C4-2B (cell line): ENCODE results near the gene SH2D7.
"Not testable (repeated sequence)": the region's sequence is repeated elsewhere in the genome, so short reads cannot be mapped to it uniquely, and the experiment has no call there.

Source experiments
- H3K27ac ChIP-seq: fragments of 450-650 bp; 2 replicates; pipeline ENCODE4 v1.5.1; 2017
- ZFX ChIP-seq: fragments of 450-650 bp; IDR thresholded peaks from 2 replicates; pipeline ENCODE4 v1.6.1; 2017
- TF ChIP-seq, protein P1 (sequence below): fragments of 450-650 bp; conservative IDR thresholded peaks from 2 replicates; pipeline ENCODE4 v1.5.1; 2017; ENCODE audit warnings: mild to moderate bottlenecking

SH2D7 gene

DNA sequence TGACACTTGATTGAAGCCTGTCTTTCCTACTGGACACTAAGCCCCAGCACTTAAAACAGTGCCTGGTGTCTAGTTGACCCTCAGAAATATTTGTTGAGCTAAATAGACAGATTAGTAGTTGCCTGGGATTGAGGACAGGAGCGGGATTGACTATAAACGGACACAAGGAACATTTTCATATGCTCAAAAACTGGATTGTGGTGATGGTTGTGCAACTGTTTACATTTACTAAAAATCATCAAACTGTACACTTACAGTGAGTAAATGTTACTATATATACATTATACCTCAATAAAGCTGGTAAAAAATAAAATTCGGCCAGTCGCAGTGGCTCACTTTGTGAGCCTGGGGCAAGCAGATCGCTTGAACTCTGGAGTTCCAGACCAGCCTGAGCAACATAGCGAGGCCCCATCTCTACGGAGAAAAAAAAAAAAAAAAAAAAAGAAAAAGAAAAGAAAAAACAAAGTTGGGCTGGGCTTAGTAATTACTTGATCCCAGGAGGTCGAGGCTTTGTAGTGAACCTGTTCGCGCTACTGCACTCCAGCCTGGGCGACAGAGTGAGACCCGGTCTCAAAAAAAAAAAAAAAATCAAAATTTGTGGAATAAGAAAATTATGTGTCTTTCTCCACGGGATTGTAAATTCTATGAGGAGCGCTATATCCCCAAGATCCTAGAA is 56.2 kb downstream of the SH2D7 start:
- H3K27ac ChIP-seq: peak overlapping the region; percentile 87
- TF ChIP-seq, protein P1, sequence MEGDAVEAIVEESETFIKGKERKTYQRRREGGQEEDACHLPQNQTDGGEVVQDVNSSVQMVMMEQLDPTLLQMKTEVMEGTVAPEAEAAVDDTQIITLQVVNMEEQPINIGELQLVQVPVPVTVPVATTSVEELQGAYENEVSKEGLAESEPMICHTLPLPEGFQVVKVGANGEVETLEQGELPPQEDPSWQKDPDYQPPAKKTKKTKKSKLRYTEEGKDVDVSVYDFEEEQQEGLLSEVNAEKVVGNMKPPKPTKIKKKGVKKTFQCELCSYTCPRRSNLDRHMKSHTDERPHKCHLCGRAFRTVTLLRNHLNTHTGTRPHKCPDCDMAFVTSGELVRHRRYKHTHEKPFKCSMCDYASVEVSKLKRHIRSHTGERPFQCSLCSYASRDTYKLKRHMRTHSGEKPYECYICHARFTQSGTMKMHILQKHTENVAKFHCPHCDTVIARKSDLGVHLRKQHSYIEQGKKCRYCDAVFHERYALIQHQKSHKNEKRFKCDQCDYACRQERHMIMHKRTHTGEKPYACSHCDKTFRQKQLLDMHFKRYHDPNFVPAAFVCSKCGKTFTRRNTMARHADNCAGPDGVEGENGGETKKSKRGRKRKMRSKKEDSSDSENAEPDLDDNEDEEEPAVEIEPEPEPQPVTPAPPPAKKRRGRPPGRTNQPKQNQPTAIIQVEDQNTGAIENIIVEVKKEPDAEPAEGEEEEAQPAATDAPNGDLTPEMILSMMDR: no peak
- TF ChIP-seq ZFX: no peak

DNA sequence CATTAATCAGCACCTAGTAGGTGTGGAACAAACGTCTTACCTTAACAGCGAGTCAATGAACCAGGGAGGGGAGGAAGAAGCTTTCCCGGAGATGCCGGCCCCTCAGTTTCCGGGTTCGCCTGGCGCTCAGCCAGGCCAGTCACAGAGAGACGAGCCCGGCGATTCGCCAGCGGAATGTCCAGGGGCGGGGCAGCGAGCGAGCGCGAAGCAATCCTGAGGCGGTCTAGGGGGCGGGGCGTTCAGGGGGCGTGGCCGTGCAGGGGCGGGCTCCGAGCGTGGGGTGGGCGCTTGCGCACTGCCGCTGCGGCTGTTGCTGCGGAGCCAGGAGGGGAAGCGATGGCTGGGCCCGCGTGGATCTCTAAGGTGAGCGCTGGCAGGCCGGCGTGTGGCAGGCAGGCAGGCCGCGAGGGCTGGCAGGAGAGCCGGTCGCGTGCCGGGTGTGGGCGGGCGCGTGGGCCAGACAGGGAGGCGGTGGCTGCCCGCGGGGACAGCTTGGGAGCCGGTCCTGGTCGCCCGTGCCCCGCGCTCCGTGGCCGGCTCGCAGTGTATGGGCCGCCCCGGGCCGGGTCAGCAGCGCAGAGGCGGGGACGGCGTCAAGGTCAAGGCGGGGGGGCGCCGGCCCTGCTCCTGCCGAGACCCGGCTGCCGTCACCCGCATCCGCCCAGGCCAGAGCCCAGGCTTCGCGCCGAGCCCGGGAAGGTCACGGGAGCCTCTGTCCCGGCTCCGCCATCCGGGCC is 56.9 kb downstream of the SH2D7 start, which contains the start of gene IDH3A:
Gene IDH3A (plus strand): TSS at position 295 of the 737 bp plus-strand sequence. CDS start 42 bp downstream, at position 337.
- TF ChIP-seq ZFX: peak; percentile 94
- TF ChIP-seq, protein P1: no peak
- peak within 1 kb of the TSS; percentile 87 for H3K27ac ChIP-seq

DNA sequence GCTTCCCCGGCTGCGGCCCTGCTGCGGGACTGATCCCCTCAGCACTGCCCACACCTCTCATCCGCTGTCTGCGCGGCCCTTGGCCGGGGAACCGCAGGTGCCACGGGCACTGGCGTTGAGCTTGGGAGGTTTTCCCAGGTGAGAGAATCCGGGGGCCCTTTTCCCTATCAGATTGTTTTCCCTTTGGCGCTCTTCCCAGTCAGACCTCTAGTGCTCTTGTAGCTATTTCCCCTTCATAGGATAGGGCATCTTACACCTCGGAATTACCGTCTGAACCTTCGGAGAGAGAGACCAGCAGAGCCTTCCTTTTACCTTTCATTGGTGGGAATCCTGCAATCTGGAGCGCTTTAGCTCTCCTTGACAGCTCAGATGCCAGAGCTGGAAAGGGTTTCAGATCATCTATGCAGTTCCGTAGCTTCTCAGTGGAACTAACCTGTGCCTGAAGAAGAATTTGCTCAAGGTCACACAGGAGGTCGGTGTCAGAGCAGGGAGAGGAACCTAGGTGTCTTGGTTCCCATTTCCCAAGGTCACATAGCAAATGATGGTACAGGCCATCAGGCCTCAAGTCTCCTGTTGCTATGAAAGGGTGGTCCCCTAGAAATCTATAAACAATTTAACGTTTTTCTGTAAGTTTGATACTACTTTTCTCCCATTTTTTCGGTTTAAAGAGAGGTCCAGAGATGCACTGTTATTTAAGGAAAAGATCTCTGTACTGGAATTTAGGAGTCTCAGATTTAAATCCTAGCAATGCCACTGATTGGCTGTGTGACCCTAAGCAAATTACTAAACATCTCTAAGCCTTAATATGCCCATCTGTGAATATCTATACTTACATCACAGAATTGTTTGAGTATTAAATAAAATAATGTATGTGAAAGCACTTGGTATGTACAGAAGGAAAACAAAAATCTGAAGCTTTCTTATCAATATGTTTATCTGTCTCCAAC is 57.7 kb downstream of the SH2D7 start:
- peak overlapping the region; percentile 87 for H3K27ac ChIP-seq
- no peak; the same call in 1 of the 2 replicates for TF ChIP-seq ZFX
- TF ChIP-seq, protein P1: no peak

DNA sequence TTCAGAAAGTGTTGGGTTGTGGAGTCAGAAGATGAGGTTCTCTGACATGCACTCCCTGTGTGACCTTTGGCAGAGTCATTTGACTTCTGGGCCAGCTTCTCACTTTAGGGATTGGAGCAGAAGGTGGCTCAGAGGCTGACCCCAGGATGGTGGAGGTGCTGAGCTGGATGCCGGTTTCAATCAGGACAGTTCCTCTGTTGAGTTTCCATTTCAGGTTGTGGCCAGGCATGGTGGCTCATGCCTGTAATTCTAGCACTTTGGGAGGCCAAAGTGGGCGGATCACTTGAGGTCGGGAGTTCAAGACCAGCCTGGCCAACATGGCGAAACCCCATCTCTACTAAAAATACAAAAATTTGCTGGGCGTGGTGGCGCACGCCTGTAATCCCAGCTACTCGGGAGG is 58.7 kb downstream of the SH2D7 start:
- not testable (repeated sequence) for H3K27ac ChIP-seq
